ENCODE results near the gene SF3B3.
"Not testable (repeated sequence)": the region's sequence is repeated elsewhere in the genome, so short reads cannot be mapped to it uniquely, and the experiment has no call there.

Gene SF3B3

GRCh38 chr16:70582280-70582978, 58.8 kb downstream of the SF3B3 start:
- in situ Hi-C loops (cut with HindIII; ENCODE audit: low sequenced_read_pairs), result no loop called here

GRCh38 chr16:70586731-70587130, 63.1 kb downstream of the SF3B3 start:
- in situ Hi-C loops (cut with HindIII; ENCODE audit: low sequenced_read_pairs), result no loop called here

GRCh38 chr16:70588565-70588964, 64.9 kb downstream of the SF3B3 start:
- in situ Hi-C loops (cut with HindIII; ENCODE audit: low sequenced_read_pairs), result no loop called here

- in situ Hi-C loops (cut with HindIII; ENCODE audit: low sequenced_read_pairs), result not testable (repeated sequence)
Observed at GRCh38 chr16:70589416-70589815, 65.8 kb downstream of the SF3B3 start.

GRCh38 chr16:70589998-70590471, 66.4 kb downstream of the SF3B3 start:
- in situ Hi-C loops (cut with HindIII; ENCODE audit: low sequenced_read_pairs), result no loop called here

- in situ Hi-C loops (cut with HindIII; ENCODE audit: low sequenced_read_pairs), result no loop called here
Observed at GRCh38 chr16:70590722-70591415, 67.3 kb downstream of the SF3B3 start.

- in situ Hi-C loops (cut with HindIII; ENCODE audit: low sequenced_read_pairs), result no loop called here
Observed at GRCh38 chr16:70591615-70592014, 68.0 kb downstream of the SF3B3 start.

- in situ Hi-C loops (cut with HindIII; ENCODE audit: low sequenced_read_pairs), result no loop called here
Observed at GRCh38 chr16:70592106-70592571, 68.5 kb downstream of the SF3B3 start.

GRCh38 chr16:70593544-70593943, 69.9 kb downstream of the SF3B3 start:
- in situ Hi-C loops (cut with HindIII; ENCODE audit: low sequenced_read_pairs), result no loop called here

- in situ Hi-C loops (cut with HindIII; ENCODE audit: low sequenced_read_pairs), result no loop called here
Observed at GRCh38 chr16:70594569-70594968, 71.0 kb downstream of the SF3B3 start.

- in situ Hi-C loops (cut with HindIII; ENCODE audit: low sequenced_read_pairs), result no loop called here
Observed at GRCh38 chr16:70597135-70597835, 73.7 kb downstream of the SF3B3 start.

- in situ Hi-C loops (cut with HindIII; ENCODE audit: low sequenced_read_pairs), result no loop called here
Observed at GRCh38 chr16:70598937-70599503, 75.4 kb downstream of the SF3B3 start.

GRCh38 chr16:70600730-70601129, 77.1 kb downstream of the SF3B3 start:
- in situ Hi-C loops (cut with HindIII; ENCODE audit: low sequenced_read_pairs), result no loop called here

GRCh38 chr16:70601576-70602575, 78.3 kb downstream of the SF3B3 start:
- in situ Hi-C loops (cut with HindIII; ENCODE audit: low sequenced_read_pairs), result no loop called here

- in situ Hi-C loops (cut with HindIII; ENCODE audit: low sequenced_read_pairs), result no loop called here
Observed at GRCh38 chr16:70602831-70603230, 79.2 kb downstream of the SF3B3 start.

GRCh38 chr16:70604407-70605282, 81.0 kb downstream of the SF3B3 start:
- in situ Hi-C loops (cut with HindIII; ENCODE audit: low sequenced_read_pairs), result no loop called here

- in situ Hi-C loops (cut with HindIII; ENCODE audit: low sequenced_read_pairs), result no loop called here
Observed at GRCh38 chr16:70605283-70605657, 81.7 kb downstream of the SF3B3 start.

GRCh38 chr16:70608521-70608920, 84.9 kb downstream of the SF3B3 start:
- in situ Hi-C loops (cut with HindIII; ENCODE audit: low sequenced_read_pairs), result no loop called here

All from DLD1 (cell line).